ENCODE measurements around the gene PHACTR4.
"Not testable (repeated sequence)": the region's sequence is repeated elsewhere in the genome, so short reads cannot be mapped to it uniquely, and the experiment has no call there.

Gene PHACTR4

DNA sequence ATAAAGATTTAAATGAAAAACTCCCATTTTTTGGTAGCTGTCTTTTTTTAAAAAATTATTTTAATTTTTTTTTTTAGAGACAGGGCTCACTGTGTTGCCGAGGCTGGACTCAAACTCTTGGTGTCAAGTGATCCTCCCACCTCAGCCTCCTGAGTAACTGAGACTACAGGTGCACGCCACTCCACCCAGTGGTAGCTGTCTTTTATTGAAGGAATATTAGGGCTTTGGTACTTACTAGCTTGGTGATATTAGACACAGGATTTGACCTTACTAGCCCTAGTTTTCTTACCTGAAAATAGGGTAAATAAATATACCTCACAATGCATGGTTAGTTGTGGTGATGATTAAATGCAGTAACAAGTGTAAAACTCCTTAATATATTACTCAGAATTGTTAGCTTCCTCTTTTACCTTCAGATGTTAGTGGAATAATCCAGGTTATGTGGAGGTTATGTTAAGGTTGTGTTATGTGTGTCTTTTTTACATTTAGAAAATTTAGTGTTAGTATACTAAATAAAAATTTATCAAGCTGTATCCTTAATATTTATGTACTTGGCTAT is 66.8 kb downstream of the PHACTR4 start:
- no peak for DNase-seq (ENCODE audit: low read depth in 2 of 2)

- no peak for DNase-seq (ENCODE audit: low read depth in 2 of 2)
These were observed 67.9 kb downstream of the PHACTR4 start for GRCh38 chr1:28437264-28437923.

- no peak for DNase-seq (ENCODE audit: low read depth in 2 of 2)
These were observed 68.6 kb downstream of the PHACTR4 start for GRCh38 chr1:28437924-28438699.

DNA sequence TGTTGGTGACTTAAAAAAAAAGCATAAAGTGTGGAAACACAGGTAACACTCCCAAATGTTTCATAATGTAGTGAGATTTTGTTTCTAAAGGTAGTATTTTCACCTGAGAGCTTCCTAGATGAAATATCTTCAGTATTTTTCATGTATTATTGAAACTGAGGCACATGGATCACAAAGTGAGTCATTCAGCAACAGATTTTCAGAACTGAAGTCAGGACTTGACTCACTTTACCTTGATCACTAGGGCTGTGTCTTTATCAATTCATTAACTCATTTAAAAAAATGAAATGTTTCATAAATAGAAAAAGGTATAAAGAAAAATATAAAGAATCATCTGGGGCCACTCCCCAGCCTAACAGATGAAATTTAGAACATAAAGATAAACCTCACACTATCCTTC is 69.8 kb downstream of the PHACTR4 start:
- DNase-seq (ENCODE audit: low read depth in 2 of 2) = no peak

GRCh38 chr1:28441674-28442073 is 72.1 kb downstream of the PHACTR4 start:
- DNase-seq (ENCODE audit: low read depth in 2 of 2) = no peak

- DNase-seq (ENCODE audit: low read depth in 2 of 2) = no peak
These were observed 74.0 kb downstream of the PHACTR4 start for GRCh38 chr1:28443550-28443949.

- no peak for DNase-seq (ENCODE audit: low read depth in 2 of 2)
These were observed 78.1 kb downstream of the PHACTR4 start for GRCh38 chr1:28447679-28448078.

DNA sequence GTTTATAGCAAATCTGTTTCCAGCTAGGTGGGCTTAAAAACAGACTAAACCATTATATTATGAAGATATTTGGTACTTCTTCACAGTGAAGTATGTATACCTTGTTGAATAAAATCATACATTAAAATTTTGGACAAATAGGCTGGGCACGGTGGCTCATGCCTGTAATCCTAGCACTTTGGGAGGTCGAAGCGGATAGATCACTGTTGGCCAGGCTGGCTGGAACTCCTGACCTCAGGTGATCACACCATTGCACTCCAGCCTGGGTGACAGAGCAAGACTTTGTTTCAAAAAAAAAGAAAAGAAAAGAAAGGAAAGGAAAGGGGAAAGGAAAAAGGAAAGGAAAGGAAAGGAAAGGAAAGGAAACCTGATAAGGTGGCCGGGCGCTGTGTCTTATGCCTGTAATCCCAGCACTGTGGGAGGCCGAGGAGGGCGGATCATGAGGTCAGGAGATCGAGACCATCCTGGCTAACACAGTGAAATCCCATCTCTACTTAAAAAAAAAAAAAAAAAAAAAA is 78.6 kb downstream of the PHACTR4 start:
- not testable (repeated sequence) for DNase-seq (ENCODE audit: low read depth in 2 of 2)

DNA sequence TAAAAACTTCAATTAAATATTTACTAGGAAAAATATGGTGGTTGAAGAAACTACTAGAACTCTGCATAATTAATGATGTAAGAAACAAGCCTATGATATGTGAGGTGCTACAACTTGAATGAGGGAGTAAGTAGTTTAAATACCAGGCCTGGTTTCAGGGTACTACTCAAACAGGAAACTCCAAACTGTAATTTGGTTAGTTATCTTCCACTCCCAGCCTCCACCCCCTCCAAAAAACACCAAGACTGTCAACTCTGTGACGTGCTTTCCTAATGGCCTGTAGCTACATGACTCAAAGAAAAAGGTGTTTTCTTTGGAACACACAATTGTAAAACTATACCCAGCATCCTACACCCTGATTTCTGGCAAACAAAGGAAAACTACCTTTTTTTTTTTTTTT is 80.4 kb downstream of the PHACTR4 start:
- DNase-seq (ENCODE audit: low read depth in 2 of 2) = no peak

GRCh38 chr1:28450561-28450960 is 81.0 kb downstream of the PHACTR4 start:
- no peak for DNase-seq (ENCODE audit: low read depth in 2 of 2)

- DNase-seq (ENCODE audit: low read depth in 2 of 2) = no peak
These were observed 81.5 kb downstream of the PHACTR4 start for GRCh38 chr1:28451011-28451410.

DNA sequence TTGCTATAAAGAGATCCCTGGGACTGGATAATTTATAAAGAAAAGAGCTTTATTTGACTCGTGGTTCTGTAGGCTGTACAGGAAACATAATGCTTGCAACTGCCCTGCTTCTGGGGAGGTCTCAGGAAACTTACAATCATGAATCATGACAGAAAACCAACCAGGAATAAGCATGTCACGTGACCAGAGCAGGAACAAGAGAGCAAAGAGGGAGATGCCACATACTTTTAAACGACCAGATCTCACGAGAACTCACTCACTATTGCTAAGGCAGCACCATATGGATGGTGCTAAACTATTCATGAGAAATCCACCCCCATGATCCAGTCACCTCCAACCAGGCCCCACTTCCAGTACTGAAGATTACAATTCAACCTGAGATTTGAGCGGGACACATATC is 86.5 kb downstream of the PHACTR4 start:
- no peak for DNase-seq (ENCODE audit: low read depth in 2 of 2)

DNA sequence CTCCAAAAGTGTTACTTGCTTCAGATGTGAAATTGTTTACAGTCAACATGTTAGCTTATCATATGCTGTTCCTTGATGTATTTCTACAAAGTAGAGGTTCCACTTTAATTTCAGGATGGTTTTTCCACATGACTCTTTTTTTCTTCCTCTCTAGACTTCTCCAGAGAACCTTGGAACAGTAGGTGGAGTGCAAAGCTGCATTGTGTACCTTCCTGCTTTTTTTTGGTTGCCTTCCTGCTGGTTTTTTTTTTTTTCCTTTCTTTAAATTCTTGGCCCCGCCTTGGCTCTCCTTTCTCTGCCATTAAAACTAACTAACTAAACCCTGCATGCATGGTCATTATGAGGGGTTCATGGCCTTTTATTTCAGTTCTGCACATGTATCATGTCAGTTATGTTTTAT is 88.1 kb downstream of the PHACTR4 start:
- no peak for DNase-seq (ENCODE audit: low read depth in 2 of 2)

DNA sequence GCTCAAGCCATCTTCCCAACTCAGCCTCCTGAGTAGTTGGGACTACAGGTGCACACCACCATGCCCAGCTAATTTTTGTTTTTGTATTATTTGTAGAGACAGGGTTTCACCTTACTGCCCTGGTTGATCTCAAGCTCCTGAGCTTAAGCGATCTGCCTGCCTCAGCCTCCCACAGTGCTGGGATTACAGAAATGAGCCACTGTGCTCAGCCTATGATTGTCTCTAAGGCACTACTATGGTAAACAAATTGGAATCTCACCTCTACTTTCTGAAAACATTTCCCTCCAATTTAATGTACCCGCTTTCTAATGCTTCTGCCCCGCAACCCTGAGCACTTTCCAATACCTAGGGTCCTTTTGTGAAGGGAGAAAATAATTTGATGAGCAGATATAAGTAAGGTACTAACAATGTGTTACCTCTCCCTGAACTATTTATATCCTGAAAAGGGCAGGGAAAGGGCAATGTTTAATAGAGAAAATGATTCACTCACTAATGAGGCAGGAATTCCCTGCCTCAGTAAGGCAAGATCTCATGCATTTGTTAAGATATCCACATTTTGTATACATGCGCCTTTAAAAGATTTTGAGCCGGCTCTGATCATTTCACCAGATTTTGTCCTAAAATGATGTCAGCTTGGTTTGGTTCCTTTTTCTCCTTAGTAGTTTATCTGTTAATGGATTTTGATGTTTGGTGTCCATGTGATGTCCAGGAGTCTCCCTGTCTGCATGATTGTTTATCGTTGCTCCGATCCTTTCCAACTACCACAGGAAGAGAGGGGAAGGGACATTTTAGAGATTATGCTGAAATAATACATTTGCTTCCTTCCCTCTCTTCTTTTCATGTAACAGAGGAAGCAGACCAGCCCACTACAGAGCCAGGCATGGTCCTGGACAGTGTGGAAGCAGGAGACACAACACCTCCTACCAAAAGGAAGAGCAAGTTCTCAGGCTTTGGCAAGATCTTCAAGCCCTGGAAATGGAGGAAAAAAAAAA is 89.0 kb downstream of the PHACTR4 start:
- no peak for DNase-seq (ENCODE audit: low read depth in 2 of 2)

DNA sequence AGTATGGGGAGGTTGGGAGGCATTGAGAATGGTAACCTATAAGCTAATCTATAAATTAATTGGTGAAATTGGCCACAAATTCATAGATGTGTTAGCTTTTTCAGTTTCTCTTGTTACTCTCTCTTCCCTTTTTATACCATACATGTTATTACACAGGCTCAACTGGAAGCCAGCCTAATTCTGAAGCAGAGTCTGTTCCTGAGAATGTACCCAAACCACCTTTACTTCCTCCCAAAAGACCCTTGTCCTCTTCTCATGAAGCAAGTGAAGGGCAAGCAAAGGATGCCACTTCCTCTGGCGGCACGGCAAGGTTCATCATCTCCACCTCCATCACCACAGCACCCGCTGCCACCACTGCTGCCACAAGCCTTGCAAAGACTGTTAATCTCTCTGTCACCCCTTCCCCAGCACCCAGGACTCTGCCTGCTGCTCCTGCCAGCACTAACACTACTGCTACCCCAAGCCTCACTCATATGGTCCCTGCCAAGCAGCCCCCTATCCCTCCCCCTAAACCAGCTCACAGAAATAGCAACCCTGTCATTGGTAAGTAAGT is 96.8 kb downstream of the PHACTR4 start:
- no peak for DNase-seq (ENCODE audit: low read depth in 2 of 2)

DNA sequence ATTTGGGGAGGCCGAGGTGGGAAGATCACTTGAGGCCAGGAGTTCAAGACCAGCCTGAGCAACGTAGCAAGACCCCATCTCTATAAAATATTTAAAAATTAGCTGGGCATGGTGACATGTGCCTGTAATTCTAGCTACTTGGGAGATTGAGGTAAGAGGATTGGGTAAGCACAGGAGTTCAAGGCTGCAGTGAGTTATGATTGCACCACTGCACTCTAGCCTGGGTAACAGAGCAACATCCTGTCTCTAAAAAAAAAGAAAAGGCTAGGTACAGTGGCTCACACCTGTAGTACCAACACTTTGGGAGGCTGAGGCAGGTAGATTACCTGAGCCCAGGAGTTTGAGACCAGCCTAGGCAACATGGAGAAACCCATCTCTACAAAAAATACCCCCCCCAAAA is 100.6 kb downstream of the PHACTR4 start:
- DNase-seq (ENCODE audit: low read depth in 2 of 2) = no peak

- DNase-seq (ENCODE audit: low read depth in 2 of 2) = not testable (repeated sequence)
These were observed 110.0 kb downstream of the PHACTR4 start for GRCh38 chr1:28479497-28479896.

GRCh38 chr1:28480308-28480707 is 110.8 kb downstream of the PHACTR4 start:
- no peak for DNase-seq (ENCODE audit: low read depth in 2 of 2)

- DNase-seq (ENCODE audit: low read depth in 2 of 2) = no peak
These were observed 112.6 kb downstream of the PHACTR4 start for GRCh38 chr1:28482138-28482537.

DNA sequence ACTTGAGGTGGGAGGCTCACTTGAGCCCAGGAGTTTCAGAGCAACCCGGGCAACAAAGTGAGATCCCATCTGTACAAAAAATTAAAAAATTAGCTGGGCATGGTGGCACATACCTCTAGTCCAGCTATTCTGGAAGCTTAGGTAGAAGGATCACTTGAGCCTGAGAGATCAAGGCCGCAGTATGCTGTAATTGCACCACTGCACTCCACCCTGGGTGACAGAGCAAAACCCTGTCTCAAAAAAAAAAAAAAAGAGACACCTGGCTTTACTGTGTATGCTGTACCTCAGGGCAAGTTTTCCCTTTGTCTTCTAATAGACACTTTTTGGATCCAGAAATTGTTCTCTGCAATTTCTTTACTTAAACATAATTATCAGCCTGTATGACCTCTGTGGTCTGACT is 113.2 kb downstream of the PHACTR4 start:
- DNase-seq (ENCODE audit: low read depth in 2 of 2) = no peak

- DNase-seq (ENCODE audit: low read depth in 2 of 2) = no peak
These were observed 125.2 kb downstream of the PHACTR4 start for GRCh38 chr1:28494737-28495136.

Measured in activated CD8-positive, alpha-beta memory T cell treated with anti-CD3 and anti-CD28 coated beads for 4 hours (primary cell).